Endothelial cell of hepatic sinusoid (primary cell): ENCODE measurements around the gene CRACR2A.

Experiments
- in situ Hi-C: cut with HindIII; loops from 2 replicates; pipeline ENCODE4 v1.10.0; 2017; ENCODE audit warnings: low sequenced_read_pairs

The CRACR2A gene, protein sequence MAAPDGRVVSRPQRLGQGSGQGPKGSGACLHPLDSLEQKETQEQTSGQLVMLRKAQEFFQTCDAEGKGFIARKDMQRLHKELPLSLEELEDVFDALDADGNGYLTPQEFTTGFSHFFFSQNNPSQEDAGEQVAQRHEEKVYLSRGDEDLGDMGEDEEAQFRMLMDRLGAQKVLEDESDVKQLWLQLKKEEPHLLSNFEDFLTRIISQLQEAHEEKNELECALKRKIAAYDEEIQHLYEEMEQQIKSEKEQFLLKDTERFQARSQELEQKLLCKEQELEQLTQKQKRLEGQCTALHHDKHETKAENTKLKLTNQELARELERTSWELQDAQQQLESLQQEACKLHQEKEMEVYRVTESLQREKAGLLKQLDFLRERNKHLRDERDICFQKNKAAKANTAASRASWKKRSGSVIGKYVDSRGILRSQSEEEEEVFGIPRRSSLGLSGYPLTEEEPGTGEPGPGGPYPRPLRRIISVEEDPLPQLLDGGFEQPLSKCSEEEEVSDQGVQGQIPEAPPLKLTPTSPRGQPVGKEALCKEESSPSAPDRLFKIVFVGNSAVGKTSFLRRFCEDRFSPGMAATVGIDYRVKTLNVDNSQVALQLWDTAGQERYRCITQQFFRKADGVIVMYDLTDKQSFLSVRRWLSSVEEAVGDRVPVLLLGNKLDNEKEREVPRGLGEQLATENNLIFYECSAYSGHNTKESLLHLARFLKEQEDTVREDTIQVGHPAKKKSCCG

GRCh38 chr12:3752741-3753486 lies at the start of gene CRACR2A:
TSS of gene CRACR2A (minus strand) at chr12:3753109. CDS start at chr12:3696999, 56,110 bp downstream.
- in situ Hi-C loops = no loop called here

DNA sequence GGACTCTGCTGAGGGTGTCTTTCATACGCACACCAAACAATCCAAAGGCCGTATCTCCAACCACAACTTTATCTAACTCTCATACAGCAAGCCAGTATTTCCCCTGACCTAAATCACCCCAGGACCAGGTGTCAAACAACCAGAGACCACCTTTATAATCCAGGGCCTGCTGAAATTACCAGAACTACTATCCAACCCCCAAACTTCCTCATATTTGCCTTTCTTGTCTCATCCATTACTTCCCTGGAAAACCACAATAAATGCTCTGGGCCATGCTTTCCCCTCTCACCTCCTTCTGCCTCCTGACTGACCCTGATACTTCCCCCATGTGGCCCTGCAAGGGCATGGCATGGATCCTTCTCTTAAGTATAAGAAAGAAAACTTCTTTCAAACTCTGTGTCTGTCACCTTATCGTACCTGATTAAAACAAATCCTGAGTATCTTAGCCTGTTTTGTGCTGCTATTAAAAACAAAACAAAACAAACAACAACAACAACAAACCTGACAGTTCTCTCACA lies 44.7 kb upstream of the CRACR2A start:
- in situ Hi-C loops = no loop called here

GRCh38 chr12:3795492-3796133 lies 42.7 kb upstream of the CRACR2A start:
- in situ Hi-C loops = no loop called here

- in situ Hi-C loops = no loop called here
Observed at GRCh38 chr12:3795066-3795465, 42.2 kb upstream of the CRACR2A start.

DNA sequence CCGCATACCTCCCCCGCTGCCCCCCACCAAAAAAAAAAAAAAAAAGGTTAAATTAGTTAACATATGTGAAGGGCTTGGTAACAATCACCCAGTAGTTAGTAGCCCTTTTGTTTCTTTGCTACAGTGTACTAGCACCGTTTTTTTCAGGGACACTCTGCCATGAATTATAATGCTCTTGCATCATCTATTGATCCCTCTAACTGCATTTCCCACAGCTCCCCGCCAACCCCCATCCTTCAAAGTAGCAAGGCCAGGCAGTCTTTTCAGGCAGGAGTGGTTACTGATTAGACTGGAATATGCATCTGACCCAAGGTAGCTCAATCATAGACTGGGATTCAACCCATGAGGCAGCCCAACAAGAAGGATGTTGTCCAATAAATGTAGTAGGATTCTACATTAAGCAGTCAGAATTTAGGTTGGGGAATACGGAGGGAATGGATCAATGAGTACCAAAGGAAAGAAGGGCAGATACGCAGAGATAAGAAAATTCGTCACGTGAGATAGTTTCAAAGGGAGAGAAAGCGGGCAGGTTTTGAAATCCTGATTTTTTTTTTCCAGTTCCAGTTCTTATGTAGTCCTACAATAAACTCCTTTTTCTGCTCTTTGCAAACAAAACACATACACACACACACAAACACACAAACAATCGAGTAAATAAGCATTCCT lies 39.8 kb upstream of the CRACR2A start:
- in situ Hi-C loops = no loop called here

DNA sequence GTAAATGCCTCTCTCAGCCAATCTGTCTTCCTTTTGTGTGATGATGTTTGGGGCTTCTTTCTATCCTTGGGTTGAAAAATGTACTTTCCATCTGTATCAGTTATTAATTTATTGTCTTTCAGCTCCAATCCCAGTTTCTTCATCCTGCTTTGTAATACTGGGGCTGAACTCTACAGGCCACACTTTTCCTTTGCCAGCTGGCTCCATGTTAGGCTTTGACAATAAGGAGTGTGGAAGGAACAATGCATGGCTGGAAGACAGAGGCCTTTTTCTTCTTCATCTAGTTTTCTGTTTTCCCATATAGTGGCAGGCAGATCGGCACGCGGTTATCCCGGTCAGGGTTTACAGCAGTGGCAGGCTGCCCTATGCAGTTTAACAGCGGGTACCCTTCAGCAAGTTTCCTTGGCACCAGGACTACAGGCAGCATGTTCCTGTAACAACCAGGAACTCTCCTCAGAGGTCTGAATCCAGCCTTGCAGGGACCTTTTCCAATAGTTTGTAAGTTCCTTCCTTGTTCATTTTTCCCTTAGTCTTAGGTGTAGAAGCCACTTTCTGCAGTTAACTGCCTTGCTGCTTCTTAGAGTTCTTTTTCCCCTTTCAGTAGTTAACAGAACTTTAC lies 38.5 kb upstream of the CRACR2A start:
- in situ Hi-C loops = no loop called here

DNA sequence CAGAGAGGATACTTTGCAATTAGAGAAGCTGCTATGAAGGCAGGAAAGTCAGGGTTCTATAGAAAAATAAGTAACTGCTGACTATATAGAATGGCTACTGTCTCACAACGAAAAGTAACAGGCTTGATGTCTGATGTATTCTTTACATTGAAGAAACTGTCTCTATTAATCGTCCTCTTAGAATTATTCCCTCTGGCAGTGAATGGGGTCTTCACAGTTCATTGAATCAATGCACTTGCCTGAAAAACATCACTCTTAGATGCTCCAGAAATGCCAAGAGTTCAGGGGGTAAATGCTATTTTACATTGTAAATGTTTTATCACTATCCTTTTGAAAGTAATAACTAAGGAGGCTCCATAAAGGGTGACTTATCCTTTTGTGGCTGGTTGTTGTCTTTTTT lies 37.7 kb upstream of the CRACR2A start:
- in situ Hi-C loops = no loop called here

GRCh38 chr12:3789838-3790237 lies 36.9 kb upstream of the CRACR2A start:
- in situ Hi-C loops = no loop called here

DNA sequence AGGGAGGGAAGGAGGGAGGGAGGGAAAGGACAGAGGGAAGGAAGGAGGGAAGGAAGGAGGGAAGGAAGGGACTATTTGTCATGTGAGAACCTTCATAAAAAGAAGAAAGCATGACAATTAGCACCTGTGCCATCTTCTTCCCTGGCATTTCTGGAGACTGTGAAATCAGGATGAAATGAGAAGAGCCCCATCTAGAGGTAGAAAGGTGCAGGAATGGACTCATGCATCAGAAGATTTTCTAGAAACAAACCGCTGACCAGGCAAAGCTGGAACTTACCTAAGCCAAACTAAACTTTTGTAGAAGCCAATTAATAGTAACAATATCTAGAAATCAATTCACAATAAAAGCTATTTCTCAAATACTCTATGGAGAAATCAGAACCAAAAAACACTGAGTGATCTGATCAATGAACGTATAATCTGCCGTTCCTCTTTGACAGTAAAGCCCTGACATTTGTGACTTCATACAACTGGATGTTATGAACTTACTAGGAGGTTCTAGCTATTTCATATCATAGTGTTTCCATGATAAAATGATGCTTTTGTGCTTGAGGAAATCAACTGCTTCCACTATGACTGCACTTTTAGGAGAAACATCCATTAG lies 24.4 kb upstream of the CRACR2A start:
- in situ Hi-C loops = no loop called here

GRCh38 chr12:3775385-3776035 lies 22.6 kb upstream of the CRACR2A start:
- in situ Hi-C loops = no loop called here

DNA sequence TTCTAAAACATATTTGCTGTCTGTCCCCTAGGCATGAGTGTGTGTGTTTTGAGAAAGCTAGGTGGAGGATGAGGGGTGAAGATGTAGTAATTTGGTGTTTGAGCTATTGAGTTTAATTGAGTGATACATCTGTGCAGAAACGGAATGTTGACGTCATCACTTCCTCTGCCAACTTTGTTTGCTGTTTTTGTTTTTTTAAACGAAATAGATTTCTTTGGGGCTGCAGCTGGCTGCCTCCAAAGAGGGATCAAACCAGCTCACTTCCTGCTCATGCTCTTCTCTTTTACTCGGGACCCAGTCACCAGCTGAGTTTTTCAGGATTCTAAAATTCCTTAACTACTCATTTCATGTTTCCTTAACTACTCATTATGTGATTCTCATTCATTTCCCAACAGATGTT lies 19.5 kb upstream of the CRACR2A start:
- in situ Hi-C loops = no loop called here

DNA sequence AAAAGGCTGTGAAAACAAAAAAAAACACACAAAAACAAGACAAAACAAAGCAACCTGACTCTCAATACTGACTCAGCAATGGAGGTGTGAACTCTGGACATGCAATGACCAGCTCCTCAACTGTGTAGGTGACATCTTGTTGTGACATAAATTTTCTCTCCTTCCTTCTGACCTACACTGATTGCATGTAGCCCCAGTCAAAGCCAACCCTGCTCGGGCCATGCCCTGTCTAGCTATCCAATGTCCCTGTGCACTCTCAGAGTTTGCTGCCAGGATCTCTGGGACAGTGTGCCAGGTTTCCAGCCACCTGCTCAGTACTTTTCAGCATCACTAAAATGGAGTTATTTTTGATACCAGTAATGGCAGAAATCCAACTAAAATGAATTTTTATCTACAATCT lies 18.9 kb upstream of the CRACR2A start:
- in situ Hi-C loops = no loop called here

DNA sequence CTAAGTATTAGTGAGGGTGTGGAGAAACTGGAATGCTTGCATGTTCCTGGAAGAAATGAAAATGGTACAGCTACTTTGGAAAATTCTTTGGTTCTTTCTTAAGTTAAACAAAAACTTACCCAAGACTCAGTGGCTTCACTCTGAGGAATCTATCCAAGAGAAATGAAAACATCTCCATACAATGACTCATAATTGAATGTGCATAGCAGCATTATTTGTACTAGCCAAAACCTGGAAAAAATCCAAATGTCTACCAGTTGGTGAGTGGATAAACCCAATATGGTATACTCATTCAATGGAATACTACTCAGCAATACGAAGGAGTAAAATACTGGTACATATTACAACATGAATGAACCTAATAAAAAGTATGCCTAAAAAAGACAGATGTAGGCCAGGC lies 18.0 kb upstream of the CRACR2A start:
- in situ Hi-C loops = no loop called here

- in situ Hi-C loops = no loop called here
Observed at GRCh38 chr12:3768911-3769447, 16.1 kb upstream of the CRACR2A start.

GRCh38 chr12:3761116-3761735 lies 8.3 kb upstream of the CRACR2A start:
- in situ Hi-C loops = no loop called here

DNA sequence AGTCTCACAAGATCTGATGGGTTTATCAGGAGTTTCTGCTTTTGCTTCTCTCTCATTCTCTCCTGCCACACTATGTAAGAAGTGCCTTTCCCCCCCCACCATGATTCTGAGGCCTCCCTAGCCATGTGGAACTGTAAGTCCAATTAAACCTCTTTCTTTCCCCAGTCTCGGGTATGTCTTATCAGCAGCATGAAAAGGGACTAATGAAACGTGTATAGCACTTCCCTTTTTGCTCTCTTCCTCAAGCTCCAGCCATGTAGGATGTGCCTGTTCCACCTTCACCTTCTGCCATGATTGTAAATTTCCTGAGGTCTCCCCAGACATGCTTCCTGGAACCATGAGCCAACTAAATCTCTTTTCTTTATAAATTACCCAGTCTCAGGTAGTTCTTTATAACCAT lies 7.0 kb upstream of the CRACR2A start:
- in situ Hi-C loops = no loop called here

DNA sequence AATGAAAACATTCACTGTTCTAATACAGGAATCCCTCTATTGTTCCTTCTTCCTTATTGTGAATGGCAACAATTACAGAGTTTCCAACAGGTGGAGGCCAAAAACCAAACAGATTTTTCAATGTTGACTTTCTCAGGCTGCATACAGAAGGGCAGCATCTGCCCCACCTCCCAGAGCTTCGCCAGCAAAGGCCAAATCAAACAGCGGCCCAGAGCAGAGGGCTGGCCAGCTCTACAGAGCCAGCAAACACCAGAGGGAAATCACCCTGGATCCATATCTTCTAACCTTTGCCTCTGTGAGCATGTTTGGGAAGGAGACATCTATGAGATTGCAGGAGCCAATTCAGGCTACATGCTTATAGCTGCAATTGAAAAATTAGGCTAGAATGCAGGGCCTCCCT lies 4.4 kb upstream of the CRACR2A start:
- in situ Hi-C loops = no loop called here

DNA sequence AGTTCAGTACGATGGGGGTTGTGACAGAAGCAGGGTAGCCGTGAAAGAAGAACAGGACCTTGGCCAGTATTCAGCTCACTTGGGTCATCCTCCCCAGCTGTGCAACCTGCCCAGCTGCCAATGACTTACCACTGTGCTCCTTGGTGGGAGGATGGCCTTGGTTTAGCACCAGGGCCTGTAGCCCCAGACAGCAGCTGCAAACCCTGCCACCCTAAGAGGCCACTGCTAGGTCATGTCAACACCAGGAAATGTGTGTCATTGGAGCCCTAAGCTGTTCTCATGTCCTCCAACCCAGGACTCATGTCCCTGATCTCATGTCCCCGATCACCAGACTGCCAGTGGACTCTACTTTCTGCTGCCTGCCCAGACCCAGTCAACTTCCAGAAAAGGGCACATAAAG lies 3.0 kb upstream of the CRACR2A start:
- in situ Hi-C loops = no loop called here
